ENCODE results near the gene CAPG.

CAPG gene

GRCh38 chr2:85427300-85427835, 17.2 kb upstream of the CAPG start:
- no peak overlapping the region for H3K4me3 ChIP-seq (ENCODE audit: low read depth, low read length)
- TF ChIP-seq, protein P1, sequence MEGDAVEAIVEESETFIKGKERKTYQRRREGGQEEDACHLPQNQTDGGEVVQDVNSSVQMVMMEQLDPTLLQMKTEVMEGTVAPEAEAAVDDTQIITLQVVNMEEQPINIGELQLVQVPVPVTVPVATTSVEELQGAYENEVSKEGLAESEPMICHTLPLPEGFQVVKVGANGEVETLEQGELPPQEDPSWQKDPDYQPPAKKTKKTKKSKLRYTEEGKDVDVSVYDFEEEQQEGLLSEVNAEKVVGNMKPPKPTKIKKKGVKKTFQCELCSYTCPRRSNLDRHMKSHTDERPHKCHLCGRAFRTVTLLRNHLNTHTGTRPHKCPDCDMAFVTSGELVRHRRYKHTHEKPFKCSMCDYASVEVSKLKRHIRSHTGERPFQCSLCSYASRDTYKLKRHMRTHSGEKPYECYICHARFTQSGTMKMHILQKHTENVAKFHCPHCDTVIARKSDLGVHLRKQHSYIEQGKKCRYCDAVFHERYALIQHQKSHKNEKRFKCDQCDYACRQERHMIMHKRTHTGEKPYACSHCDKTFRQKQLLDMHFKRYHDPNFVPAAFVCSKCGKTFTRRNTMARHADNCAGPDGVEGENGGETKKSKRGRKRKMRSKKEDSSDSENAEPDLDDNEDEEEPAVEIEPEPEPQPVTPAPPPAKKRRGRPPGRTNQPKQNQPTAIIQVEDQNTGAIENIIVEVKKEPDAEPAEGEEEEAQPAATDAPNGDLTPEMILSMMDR (IDR thresholded peaks at IDR 0.05; ENCODE audit: borderline replicate concordance, insufficient read depth, low read depth, low read length) = no peak

- H3K4me3 ChIP-seq (ENCODE audit: low read depth, low read length) = no peak overlapping the region
- TF ChIP-seq, protein P1 (IDR thresholded peaks at IDR 0.05; ENCODE audit: borderline replicate concordance, insufficient read depth, low read depth, low read length) = no peak
Measured at GRCh38 chr2:85425588-85425987, 15.4 kb upstream of the CAPG start.

- H3K4me3 ChIP-seq (ENCODE audit: low read depth, low read length) = no peak overlapping the region
- TF ChIP-seq, protein P1 (IDR thresholded peaks at IDR 0.05; ENCODE audit: borderline replicate concordance, insufficient read depth, low read depth, low read length) = no peak
Measured at GRCh38 chr2:85423525-85423924, 13.4 kb upstream of the CAPG start.

GRCh38 chr2:85422072-85422457, 11.9 kb upstream of the CAPG start:
- no peak overlapping the region for H3K4me3 ChIP-seq (ENCODE audit: low read depth, low read length)
- TF ChIP-seq, protein P1 (IDR thresholded peaks at IDR 0.05; ENCODE audit: borderline replicate concordance, insufficient read depth, low read depth, low read length) = no peak

DNA sequence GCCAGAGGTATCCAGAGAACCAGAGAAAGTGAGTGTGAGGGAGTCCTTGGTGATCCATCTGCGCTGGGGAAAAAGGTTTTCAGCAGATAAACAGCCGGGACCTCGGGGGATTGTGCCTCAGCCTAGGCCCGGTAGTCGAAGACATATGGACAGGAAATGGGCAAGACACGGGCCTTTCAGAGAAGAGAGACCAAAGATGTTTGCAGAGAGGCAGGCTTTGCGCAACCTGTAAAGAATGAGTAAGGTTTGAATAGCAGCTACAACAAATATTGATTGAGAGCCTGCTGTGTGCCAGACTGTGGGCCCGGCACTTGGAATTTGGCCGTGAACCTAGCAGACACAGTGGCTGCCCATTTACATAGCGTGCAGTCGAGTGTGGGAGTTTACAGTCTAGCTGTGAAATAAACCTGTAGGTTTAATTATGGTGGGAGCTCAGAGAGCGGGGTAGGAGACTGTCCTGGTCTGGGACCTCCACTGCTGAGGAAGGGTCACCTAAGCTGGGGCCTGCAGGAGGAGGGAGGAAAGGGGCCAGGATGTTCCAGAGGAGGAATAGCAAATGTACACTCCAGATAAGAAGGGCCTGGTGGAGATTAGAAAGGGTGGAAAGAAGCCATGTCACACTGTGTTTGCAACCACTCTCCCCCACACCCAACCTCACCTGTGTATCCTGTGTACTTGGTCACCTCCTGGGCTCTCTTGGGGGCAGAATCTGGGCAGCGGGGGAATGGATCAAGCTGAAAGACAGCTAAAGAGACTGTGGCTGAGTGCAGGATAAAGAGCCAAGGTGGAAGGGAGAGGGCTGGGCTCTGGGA, 11.3 kb upstream of the CAPG start:
- no peak overlapping the region for H3K4me3 ChIP-seq (ENCODE audit: low read depth, low read length)

DNA sequence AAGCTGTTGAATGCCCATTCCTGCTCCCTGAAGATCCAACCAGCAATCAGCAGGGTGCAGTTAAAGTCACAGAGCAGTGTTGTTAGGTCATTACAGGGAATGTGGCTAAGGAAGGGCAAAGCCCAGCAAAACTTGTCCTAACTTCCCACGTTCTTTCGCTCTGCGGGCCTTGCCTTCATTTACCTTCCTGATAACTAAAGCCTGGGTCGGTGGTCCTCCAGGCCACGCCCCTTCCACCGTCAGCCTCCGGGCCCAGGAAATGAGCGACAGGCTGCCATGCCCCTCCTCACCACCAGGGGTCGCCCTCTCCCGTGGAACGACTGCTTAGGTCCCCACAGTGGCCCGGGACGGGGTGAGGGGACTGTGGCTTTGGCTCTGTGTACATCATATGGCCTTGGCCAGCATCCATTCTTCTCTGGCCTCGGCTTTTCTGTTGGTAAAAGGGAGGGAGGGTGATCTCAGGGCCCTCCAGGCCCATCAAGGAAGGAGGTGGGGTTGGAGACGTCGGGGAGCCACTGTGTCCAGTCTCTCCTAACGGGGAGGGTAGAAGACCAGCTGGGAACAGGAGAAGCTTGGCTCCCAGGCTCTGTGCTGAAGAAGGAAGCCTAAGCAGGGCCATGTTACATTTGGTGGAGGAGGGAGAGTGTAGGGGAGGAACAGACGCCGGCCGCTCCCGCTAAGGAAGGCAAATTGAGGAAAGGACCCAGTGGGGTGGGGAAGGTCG, 10.5 kb upstream of the CAPG start:
- H3K4me3 ChIP-seq (ENCODE audit: low read depth, low read length) = no peak overlapping the region
- TF ChIP-seq, protein P1 (IDR thresholded peaks at IDR 0.05; ENCODE audit: borderline replicate concordance, insufficient read depth, low read depth, low read length) = peak; percentile 100

More for the DNA sequence above, 11.3 kb upstream of the CAPG start:
- TF ChIP-seq, protein P1 (IDR thresholded peaks at IDR 0.05; ENCODE audit: borderline replicate concordance, insufficient read depth, low read depth, low read length) = no peak

Data from GM12875 (cell line).